ENCODE results near the gene HAUS2. TPM values are rescaled to one million over a fixed set of nuclear protein-coding genes. Genes with fewer than 3 reads are reported as not detected.

Gene HAUS2
- total and polyA plus RNA-seq, 2 of the 4 experiments (the other 2 are of a cell fraction): 18.4 to 22.4 TPM

DNA sequence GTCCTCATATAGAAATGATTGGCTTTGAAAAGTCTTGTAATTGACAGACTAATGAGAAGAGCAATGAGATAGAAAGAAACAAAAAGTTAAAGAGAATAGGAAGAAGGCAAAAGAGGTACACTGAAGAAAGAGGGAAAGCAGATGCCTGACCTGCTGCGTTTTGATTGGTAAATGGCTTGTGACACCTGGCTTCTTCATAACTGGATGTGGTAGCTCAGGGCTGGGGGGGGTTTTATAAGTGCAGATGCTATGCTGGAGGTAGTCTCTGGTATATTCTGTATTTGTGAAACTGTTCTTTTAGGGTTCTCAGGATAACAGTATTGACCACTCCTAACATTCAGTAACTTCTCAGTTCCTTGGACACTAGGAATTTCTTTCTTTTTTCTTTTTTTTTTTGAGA is 28.1 kb downstream of the HAUS2 start:
- H3K36me3 ChIP-seq (ENCODE audit: control insufficient read depth, insufficient read depth, low read length): no peaks in the 10 kb centered on the region
- no peak overlapping the region for H3K18ac ChIP-seq (ENCODE audit: low read depth, low read length)
- 100% methylated on average over 1 of the region's 1 CpG; no CpG with 5 or more reads in 1 of the 2 experiments for WGBS, 2 experiments (ENCODE audit: extremely low coverage in 2 of 2, insufficient read length in 1 of 2)
- H3K14ac ChIP-seq (replicated peaks; ENCODE audit: low read depth, low read length): no peak overlapping the region
- no peak overlapping the region for H3K9ac ChIP-seq (ENCODE audit: low read depth, low read length)
- no peak overlapping the region for H3K27ac ChIP-seq (ENCODE audit: insufficient read depth, low read length)
- H2BK5ac ChIP-seq (ENCODE audit: low read depth, low read length, poor library complexity, severe bottlenecking): no peak overlapping the region
- no peak overlapping the region for H4K8ac ChIP-seq (ENCODE audit: low read depth in 2 of 2, low read length in 2 of 2)
- no peaks in the 10 kb centered on the region for H4K20me1 ChIP-seq (ENCODE audit: insufficient read depth, low read length)
- BruUV-seq (replicated peaks): no TSS peak
- no peak for ATAC-seq (ENCODE audit: low read depth)
- TF ChIP-seq MAZ (IDR thresholded peaks at IDR 0.05; ENCODE audit: borderline replicate concordance, low read depth, low read length): no peak
- TF ChIP-seq BHLHE40 (IDR thresholded peaks at IDR 0.05; ENCODE audit: low read depth, low read length): no peak
- TF ChIP-seq MXI1 (IDR thresholded peaks at IDR 0.05; ENCODE audit: borderline replicate concordance, low read depth, low read length): no peak
- TF ChIP-seq, protein P1, sequence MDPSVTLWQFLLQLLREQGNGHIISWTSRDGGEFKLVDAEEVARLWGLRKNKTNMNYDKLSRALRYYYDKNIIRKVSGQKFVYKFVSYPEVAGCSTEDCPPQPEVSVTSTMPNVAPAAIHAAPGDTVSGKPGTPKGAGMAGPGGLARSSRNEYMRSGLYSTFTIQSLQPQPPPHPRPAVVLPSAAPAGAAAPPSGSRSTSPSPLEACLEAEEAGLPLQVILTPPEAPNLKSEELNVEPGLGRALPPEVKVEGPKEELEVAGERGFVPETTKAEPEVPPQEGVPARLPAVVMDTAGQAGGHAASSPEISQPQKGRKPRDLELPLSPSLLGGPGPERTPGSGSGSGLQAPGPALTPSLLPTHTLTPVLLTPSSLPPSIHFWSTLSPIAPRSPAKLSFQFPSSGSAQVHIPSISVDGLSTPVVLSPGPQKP (IDR thresholded peaks at IDR 0.05; ENCODE audit: borderline replicate concordance, low read depth, low read length): no peak
- TF ChIP-seq SMC3 (IDR thresholded peaks at IDR 0.05; ENCODE audit: low read depth, low read length): no peak
- H2AK9ac ChIP-seq (replicated peaks; ENCODE audit: low read depth, low read length, poor library complexity): no peak overlapping the region
- no peak overlapping the region for H3K4ac ChIP-seq (ENCODE audit: low read depth, low read length)
- H2BK15ac ChIP-seq (ENCODE audit: low read depth, low read length): no peak overlapping the region
- no peak overlapping the region for H4K91ac ChIP-seq (ENCODE audit: insufficient read depth, low read depth, low read length)
- H2BK20ac ChIP-seq (ENCODE audit: low read depth, low read length): no peak overlapping the region
- ChIA-PET POLR2A (ENCODE audit: unreplicated experiment) (no interaction called here), CTCF (no interaction called here)
- H2BK120ac ChIP-seq (ENCODE audit: low read depth, low read length): no peak overlapping the region
- no peak overlapping the region for H2AK5ac ChIP-seq (ENCODE audit: low read depth, low read length)
- H3K4me3 ChIP-seq (ENCODE audit: insufficient read depth, low read depth, low read length): no peak overlapping the region
- H3K9me3 ChIP-seq (ENCODE audit: control insufficient read depth, insufficient read depth, low read length): no peaks in the 10 kb centered on the region
- no peak overlapping the region for H2AFZ ChIP-seq (replicated peaks; ENCODE audit: low read length, poor library complexity)
- H3K79me1 ChIP-seq (ENCODE audit: low read depth in 1 of 2, low read length in 2 of 2): peaks cover 21 to 37% of the 10 kb centered on the region in 2 experiments
- DNase-seq: no peak
- no peak overlapping the region for H3K4me2 ChIP-seq (ENCODE audit: low read depth, low read length)
- no peak overlapping the region; the same call in 1 of the 2 replicates for H3K23ac ChIP-seq (ENCODE audit: low read depth, low read length)
- intact Hi-C loops (cut with micrococcal nuclease): loop anchor here (5.0 kb wide), 1 partner anchor 76 kb away; no protein-coding TSS in a partner anchor
- in situ Hi-C loops (cut with MboI; ENCODE audit: low sequenced_read_pairs): no loop called here
- H3K9me1 ChIP-seq (ENCODE audit: insufficient read depth, low read length): 0 out of 2 replicates have a peak, but pooled peaks cover 4% of the 10 kb centered on the region
- no peaks in the 10 kb centered on the region for H3K27me3 ChIP-seq (ENCODE audit: control insufficient read depth, insufficient read depth, low read length)
- H3K56ac ChIP-seq (ENCODE audit: extremely low read depth, insufficient read depth, low read length): no peak overlapping the region
- peaks cover 4% of the 10 kb centered on the region for H3K4me1 ChIP-seq (ENCODE audit: control insufficient read depth, insufficient read depth, low read length)
- H4K5ac ChIP-seq (ENCODE audit: low read depth, low read length): no peak overlapping the region
- dilution Hi-C loops (cut with HindIII; ENCODE audit: low sequenced_read_pairs, unreplicated experiment): no loop called here

Measured in IMR-90 (cell line).